H9 (cell line): ENCODE measurements around the gene APOB. TPM values are rescaled to one million over a fixed set of nuclear protein-coding genes. Genes with fewer than 3 reads are reported as not detected.

Experiments used
- DNase-seq: peaks from one replicate; pipeline ENCODE4 v3.0.0-alpha.2; 2017
- H2AFZ ChIP-seq: one replicate; pipeline ENCODE4 v1.6.1; 2013; ENCODE audit warnings: mild to moderate bottlenecking, low read length, control low read depth, moderate library complexity
- H2AK5ac ChIP-seq: 2 replicates; pipeline ENCODE4 v1.6.1; 2013; ENCODE audit warnings: low read length, control low read depth, mixed read lengths; ENCODE audit not compliant: insufficient read length
- H2BK120ac ChIP-seq: one replicate; pipeline ENCODE4 v1.6.1; 2013; ENCODE audit warnings: low read depth, mild to moderate bottlenecking, low read length, control low read depth, inconsistent platforms; ENCODE audit not compliant: poor library complexity, severe bottlenecking
- H2BK12ac ChIP-seq: 2 replicates; pipeline ENCODE4 v1.6.1; 2013; ENCODE audit warnings: low read length, control low read depth, mixed read lengths, low read depth; ENCODE audit not compliant: insufficient read length
- H2BK15ac ChIP-seq: 2 replicates; pipeline ENCODE4 v1.6.1; 2013; ENCODE audit warnings: low read depth, low read length, control low read depth
- H2BK20ac ChIP-seq: one replicate; pipeline ENCODE4 v1.6.1; 2013; ENCODE audit warnings: low read depth, mild to moderate bottlenecking, low read length, control low read depth, inconsistent platforms; ENCODE audit not compliant: poor library complexity, severe bottlenecking
- H2BK5ac ChIP-seq: 2 replicates; pipeline ENCODE4 v1.6.1; 2013; ENCODE audit warnings: low read length, control low read depth, mixed read lengths; ENCODE audit not compliant: insufficient read length
- H3K14ac ChIP-seq: 2 replicates; pipeline ENCODE4 v1.6.1; 2013; ENCODE audit warnings: low read length, control low read depth; ENCODE audit not compliant: insufficient read depth
- H3K18ac ChIP-seq: 2 replicates; pipeline ENCODE4 v1.6.1; 2013; ENCODE audit warnings: low read depth, mild to moderate bottlenecking, mixed read lengths, low read length, control low read depth; ENCODE audit not compliant: insufficient read length
- H3K23ac ChIP-seq: 2 replicates; pipeline ENCODE4 v1.6.1; 2013; ENCODE audit warnings: low read length, control low read depth, mixed read lengths, low read depth; ENCODE audit not compliant: insufficient read length
- H3K23me2 ChIP-seq: 2 replicates; pipeline ENCODE4 v1.6.1; 2013; ENCODE audit warnings: low read depth, mild to moderate bottlenecking, mixed read lengths, low read length, control low read depth; ENCODE audit not compliant: insufficient read length, poor library complexity, severe bottlenecking
- H3K27ac ChIP-seq: 2 replicates; pipeline ENCODE4 v1.5.1; 2013; ENCODE audit warnings: low read length, control low read depth, mixed read lengths, low read depth; ENCODE audit not compliant: insufficient read length
- H3K27me3 ChIP-seq: 2 replicates; pipeline ENCODE4 v1.6.1; 2013; ENCODE audit warnings: low read length, control low read depth, inconsistent platforms; ENCODE audit not compliant: insufficient read depth
- H3K4ac ChIP-seq: 2 replicates; pipeline ENCODE4 v1.6.1; 2013; ENCODE audit warnings: low read depth, mild to moderate bottlenecking, control low read depth, inconsistent platforms, low read length, moderate library complexity
- H3K4me1 ChIP-seq: 2 replicates; pipeline ENCODE4 v1.6.1; 2013; ENCODE audit warnings: low read length, control low read depth, inconsistent platforms; ENCODE audit not compliant: insufficient read depth
- H3K4me2 ChIP-seq: 2 replicates; pipeline ENCODE4 v1.6.1; 2013; ENCODE audit warnings: low read length, control low read depth, mixed read lengths; ENCODE audit not compliant: insufficient read length, insufficient read depth
- H3K56ac ChIP-seq: 2 replicates; pipeline ENCODE4 v1.6.1; 2013; ENCODE audit warnings: low read depth, mild to moderate bottlenecking, mixed read lengths, low read length, control low read depth; ENCODE audit not compliant: insufficient read length
- H3K79me1 ChIP-seq: 2 replicates; pipeline ENCODE4 v1.6.1; 2013; ENCODE audit warnings: low read depth, mild to moderate bottlenecking, moderate library complexity, low read length, control low read depth, inconsistent platforms; ENCODE audit not compliant: insufficient read depth, poor library complexity, severe bottlenecking
- H3K79me2 ChIP-seq: 2 replicates; pipeline ENCODE4 v1.6.1; 2013; ENCODE audit warnings: low read length, control low read depth, inconsistent platforms; ENCODE audit not compliant: insufficient read depth
- H3K9ac ChIP-seq: 2 replicates; pipeline ENCODE4 v1.6.1; 2013; ENCODE audit warnings: low read length, control low read depth, mixed read lengths; ENCODE audit not compliant: insufficient read length; ENCODE audit errors: extremely low read depth
- H3K9me3 ChIP-seq: one replicate; pipeline ENCODE4 v1.6.1; 2013; ENCODE audit warnings: low read depth, low read length, inconsistent platforms; ENCODE audit not compliant: control insufficient read depth
- H3T11ph ChIP-seq: one replicate; pipeline ENCODE4 v1.6.1; 2013; ENCODE audit warnings: mild to moderate bottlenecking, low read length, control low read depth, inconsistent platforms
- H4K20me1 ChIP-seq: one replicate; pipeline ENCODE4 v1.6.1; 2013; ENCODE audit not compliant: control insufficient read depth, insufficient read length, insufficient read depth
- H4K5ac ChIP-seq: 2 replicates; pipeline ENCODE4 v1.6.1; 2013; ENCODE audit warnings: low read depth, mild to moderate bottlenecking, mixed read lengths, low read length, control low read depth; ENCODE audit not compliant: insufficient read length
- H4K8ac ChIP-seq: replicated peaks from 2 replicates; pipeline ENCODE4 v1.6.1; 2013; ENCODE audit warnings: low read length, control low read depth, mixed read lengths, low read depth; ENCODE audit not compliant: insufficient read length
- H4K91ac ChIP-seq: 2 replicates; pipeline ENCODE4 v1.6.1; 2013; ENCODE audit warnings: low read depth, mild to moderate bottlenecking, moderate library complexity, mixed read lengths, low read length, control low read depth; ENCODE audit not compliant: insufficient read length
- H3K27ac Mint-ChIP-seq, 3 experiments: 2 replicates in 2 of 3; 3 replicates in 1 of 3; pipeline ENCODE4 v1.8.0; 2020 to 2021; ENCODE audit warnings: mixed read lengths in 3 of 3, mild to moderate bottlenecking in 1 of 3, moderate library complexity in 1 of 3
- H3K27me3 Mint-ChIP-seq: 2 replicates; pipeline ENCODE4 v1.8.0; 2021; ENCODE audit warnings: low read depth, mild to moderate bottlenecking, moderate library complexity, mixed read lengths
- H3K36me3 Mint-ChIP-seq, 3 experiments: 2 replicates in 2 of 3; 3 replicates in 1 of 3; pipeline ENCODE4 v1.8.0; 2020 to 2021; ENCODE audit warnings: low read depth in 3 of 3, mixed read lengths in 3 of 3; ENCODE audit not compliant: insufficient read depth in 1 of 3
- H3K4me1 Mint-ChIP-seq, 2 experiments: 2 replicates each; pipeline ENCODE4 v1.8.0; 2020; ENCODE audit warnings: mixed read lengths in 2 of 2
- H3K4me3 Mint-ChIP-seq, 2 experiments: 2 replicates in 1 of 2; 3 replicates in 1 of 2; pipeline ENCODE4 v1.8.0; 2020 to 2021; ENCODE audit warnings: mild to moderate bottlenecking in 2 of 2, mixed read lengths in 2 of 2, moderate library complexity in 1 of 2
- H3K9me3 Mint-ChIP-seq, 2 experiments: 2 replicates in 1 of 2; 3 replicates in 1 of 2; pipeline ENCODE4 v1.8.0; 2020; ENCODE audit warnings: mild to moderate bottlenecking in 2 of 2, mixed read lengths in 2 of 2, moderate library complexity in 1 of 2
- WGBS: extraction: QIAGEN DNeasy Blood & Tissue Kit; methylation state at CpG from one replicate; pipeline ENCODE4 v1.1.7; 2013; ENCODE audit warnings: missing lambda C conversion rate, low lambda C conversion rate, mixed read lengths; ENCODE audit not compliant: insufficient read length; ENCODE audit errors: extremely low coverage; 5-methylcytosine and 5-hydroxymethylcytosine counted together
- total RNA-seq: library from RNA; stranded (reverse); gene quantifications from 2 replicates; pipeline ENCODE4 v1.2.1, GENCODE V29; 2021
- TF ChIP-seq, protein P1 (sequence below): fragments of 200-600 bp; sonication (generic); conservative IDR thresholded peaks from 3 replicates; pipeline ENCODE4 v1.8.0; 2021; ENCODE audit warnings: antibody characterized with exemption, mild to moderate bottlenecking

The APOB gene
- total RNA-seq, 1 experiment from 2014 or later: 0.26 TPM

- H3K27me3 Mint-ChIP-seq: peaks cover 4% of the 10 kb centered on the region
- Histone ChIP-seq H3K27me3 (no peaks in the 10 kb centered on the region), H3K27ac (no peak overlapping the region), H2BK20ac (no peak overlapping the region), H2AK5ac (no peak overlapping the region), H2BK5ac (no peak overlapping the region), H4K91ac (no peak overlapping the region), H3K4ac (no peak overlapping the region), H3K4me1 (no peaks in the 10 kb centered on the region), H2AFZ (no peak overlapping the region), H3K23ac (no peak overlapping the region), H2BK15ac (no peak overlapping the region), H3K9ac (no peak overlapping the region), H2BK120ac (no peak overlapping the region), H3T11ph (no peak overlapping the region), H3K23me2 (no peaks in the 10 kb centered on the region), H3K9me3 (no peaks in the 10 kb centered on the region), H2BK12ac (no peak overlapping the region), H3K79me2 (no peaks in the 10 kb centered on the region), H3K79me1 (no peaks in the 10 kb centered on the region), H3K14ac (no peak overlapping the region), H3K18ac (no peak overlapping the region), H4K5ac (no peak overlapping the region), H3K56ac (no peak overlapping the region), H4K8ac (no peak overlapping the region), H4K20me1 (no peaks in the 10 kb centered on the region), H3K4me2 (no peak overlapping the region)
- H3K4me1 Mint-ChIP-seq: no peaks in the 10 kb centered on the region
- TF ChIP-seq, protein P1, sequence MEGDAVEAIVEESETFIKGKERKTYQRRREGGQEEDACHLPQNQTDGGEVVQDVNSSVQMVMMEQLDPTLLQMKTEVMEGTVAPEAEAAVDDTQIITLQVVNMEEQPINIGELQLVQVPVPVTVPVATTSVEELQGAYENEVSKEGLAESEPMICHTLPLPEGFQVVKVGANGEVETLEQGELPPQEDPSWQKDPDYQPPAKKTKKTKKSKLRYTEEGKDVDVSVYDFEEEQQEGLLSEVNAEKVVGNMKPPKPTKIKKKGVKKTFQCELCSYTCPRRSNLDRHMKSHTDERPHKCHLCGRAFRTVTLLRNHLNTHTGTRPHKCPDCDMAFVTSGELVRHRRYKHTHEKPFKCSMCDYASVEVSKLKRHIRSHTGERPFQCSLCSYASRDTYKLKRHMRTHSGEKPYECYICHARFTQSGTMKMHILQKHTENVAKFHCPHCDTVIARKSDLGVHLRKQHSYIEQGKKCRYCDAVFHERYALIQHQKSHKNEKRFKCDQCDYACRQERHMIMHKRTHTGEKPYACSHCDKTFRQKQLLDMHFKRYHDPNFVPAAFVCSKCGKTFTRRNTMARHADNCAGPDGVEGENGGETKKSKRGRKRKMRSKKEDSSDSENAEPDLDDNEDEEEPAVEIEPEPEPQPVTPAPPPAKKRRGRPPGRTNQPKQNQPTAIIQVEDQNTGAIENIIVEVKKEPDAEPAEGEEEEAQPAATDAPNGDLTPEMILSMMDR: no peak
- WGBS: no CpG with 5 or more reads among the region's 4 CpGs
- H3K36me3 Mint-ChIP-seq: no peaks in the 10 kb centered on the region
- H3K4me3 Mint-ChIP-seq: no peak overlapping the region
- peaks cover 0 to 4% of the 10 kb centered on the region in 2 experiments; a peak in 2 of 5 replicates for H3K9me3 Mint-ChIP-seq
- no peak overlapping the region for H3K27ac Mint-ChIP-seq
- no peak for DNase-seq
Measured at GRCh38 chr2:20999906-21000645, 43.8 kb downstream of the APOB start.
